ENCODE measurements around the gene ABCA12. TPM values are rescaled to one million over a fixed set of nuclear protein-coding genes. Genes with fewer than 3 reads are reported as not detected.

The ABCA12 gene
- total RNA-seq, 2 donors from 2014 or later, result 0.07 TPM; not detected in 1

- Histone ChIP-seq H3K9ac (ENCODE audit: extremely low read depth, low read length, poor library complexity, severe bottlenecking) (no peak overlapping the region), H3K4me3 (ENCODE audit: low read length) (no peak overlapping the region), H3K27ac (ENCODE audit: low read depth, low read length) (no peak overlapping the region), H3K4me1 (ENCODE audit: control insufficient read depth, insufficient read depth, low read length) (no peaks in the 10 kb centered on the region), H3K9me3 (ENCODE audit: control insufficient read depth, low read length) (no peaks in the 10 kb centered on the region), H3K36me3 (ENCODE audit: control insufficient read depth, insufficient read depth, low read length) (no peaks in the 10 kb centered on the region), H3K27me3 (ENCODE audit: control insufficient read depth, insufficient read depth, low read length, poor library complexity, severe bottlenecking) (no peaks in the 10 kb centered on the region)
- 100% methylated on average over 1 of the region's 1 CpG for WGBS, 2 experiments (ENCODE audit: insufficient coverage in 1 of 2, insufficient read length in 1 of 2)
- Mint-ChIP-seq H3K9me3 (no peaks in the 10 kb centered on the region), H3K36me3 (ENCODE audit: low read depth) (no peaks in the 10 kb centered on the region), H3K4me3 (no peak overlapping the region), H3K27me3 (ENCODE audit: insufficient read depth) (no peaks in the 10 kb centered on the region), H3K4me1 (no peaks in the 10 kb centered on the region), H3K27ac (no peak overlapping the region)
- TF ChIP-seq CTCF (conservative IDR thresholded peaks at IDR 0.05), result no peak
- no peak for DNase-seq
These were observed 11.5 kb upstream of the ABCA12 start for GRCh38 chr2:215149894-215150293.

- H3K9ac ChIP-seq (ENCODE audit: extremely low read depth, low read length, poor library complexity, severe bottlenecking), result no peak overlapping the region
- 58% methylated on average over 1 of the region's 1 CpG; no CpG with 5 or more reads in 1 of the 2 experiments for WGBS, 2 experiments (ENCODE audit: insufficient coverage in 1 of 2, insufficient read length in 1 of 2)
- DNase-seq, result no peak
- H3K4me3 ChIP-seq (ENCODE audit: low read length), result no peak overlapping the region
- H3K27ac ChIP-seq (ENCODE audit: low read depth, low read length), result no peak overlapping the region
- H3K4me3 Mint-ChIP-seq, result no peak overlapping the region
- H3K4me1 Mint-ChIP-seq, result no peaks in the 10 kb centered on the region
- H3K27me3 ChIP-seq (ENCODE audit: control insufficient read depth, insufficient read depth, low read length, poor library complexity, severe bottlenecking), result no peaks in the 10 kb centered on the region
- no peaks in the 10 kb centered on the region for H3K27me3 Mint-ChIP-seq (ENCODE audit: insufficient read depth)
- no peaks in the 10 kb centered on the region for H3K4me1 ChIP-seq (ENCODE audit: control insufficient read depth, insufficient read depth, low read length)
- no peaks in the 10 kb centered on the region for H3K36me3 ChIP-seq (ENCODE audit: control insufficient read depth, insufficient read depth, low read length)
- no peaks in the 10 kb centered on the region for H3K9me3 Mint-ChIP-seq
- H3K27ac Mint-ChIP-seq, result no peak overlapping the region
- no peak for TF ChIP-seq CTCF (conservative IDR thresholded peaks at IDR 0.05)
- no peaks in the 10 kb centered on the region for H3K9me3 ChIP-seq (ENCODE audit: control insufficient read depth, low read length)
- H3K36me3 Mint-ChIP-seq (ENCODE audit: low read depth), result no peaks in the 10 kb centered on the region
These were observed 11.1 kb upstream of the ABCA12 start for GRCh38 chr2:215149486-215149885.

- no peak for TF ChIP-seq CTCF (conservative IDR thresholded peaks at IDR 0.05)
- Histone ChIP-seq H3K36me3 (ENCODE audit: control insufficient read depth, insufficient read depth, low read length) (no peaks in the 10 kb centered on the region), H3K9ac (ENCODE audit: extremely low read depth, low read length, poor library complexity, severe bottlenecking) (no peak overlapping the region), H3K9me3 (ENCODE audit: control insufficient read depth, low read length) (no peaks in the 10 kb centered on the region), H3K27me3 (ENCODE audit: control insufficient read depth, insufficient read depth, low read length, poor library complexity, severe bottlenecking) (no peaks in the 10 kb centered on the region), H3K27ac (ENCODE audit: low read depth, low read length) (no peak overlapping the region), H3K4me1 (ENCODE audit: control insufficient read depth, insufficient read depth, low read length) (no peaks in the 10 kb centered on the region), H3K4me3 (ENCODE audit: low read length) (no peak overlapping the region)
- 89% methylated on average over 1 of the region's 2 CpGs; no CpG with 5 or more reads in 1 of the 2 experiments for WGBS, 2 experiments (ENCODE audit: insufficient coverage in 1 of 2, insufficient read length in 1 of 2)
- no peaks in the 10 kb centered on the region for H3K36me3 Mint-ChIP-seq (ENCODE audit: low read depth)
- H3K4me3 Mint-ChIP-seq, result no peak overlapping the region
- H3K4me1 Mint-ChIP-seq, result no peaks in the 10 kb centered on the region
- no peaks in the 10 kb centered on the region for H3K27me3 Mint-ChIP-seq (ENCODE audit: insufficient read depth)
- no peak overlapping the region for H3K27ac Mint-ChIP-seq
- no peaks in the 10 kb centered on the region for H3K9me3 Mint-ChIP-seq
- DNase-seq, result no peak
These were observed 10.6 kb upstream of the ABCA12 start for GRCh38 chr2:215149060-215149459.

Data from endodermal cell (in vitro differentiated cells).